ENCODE data around the gene ZMYND10. TPM values are rescaled to one million over a fixed set of nuclear protein-coding genes. Genes with fewer than 3 reads are reported as not detected.

The ZMYND10 gene
- total RNA-seq, 1 donor from 2014 or later: 1.1 TPM

DNA sequence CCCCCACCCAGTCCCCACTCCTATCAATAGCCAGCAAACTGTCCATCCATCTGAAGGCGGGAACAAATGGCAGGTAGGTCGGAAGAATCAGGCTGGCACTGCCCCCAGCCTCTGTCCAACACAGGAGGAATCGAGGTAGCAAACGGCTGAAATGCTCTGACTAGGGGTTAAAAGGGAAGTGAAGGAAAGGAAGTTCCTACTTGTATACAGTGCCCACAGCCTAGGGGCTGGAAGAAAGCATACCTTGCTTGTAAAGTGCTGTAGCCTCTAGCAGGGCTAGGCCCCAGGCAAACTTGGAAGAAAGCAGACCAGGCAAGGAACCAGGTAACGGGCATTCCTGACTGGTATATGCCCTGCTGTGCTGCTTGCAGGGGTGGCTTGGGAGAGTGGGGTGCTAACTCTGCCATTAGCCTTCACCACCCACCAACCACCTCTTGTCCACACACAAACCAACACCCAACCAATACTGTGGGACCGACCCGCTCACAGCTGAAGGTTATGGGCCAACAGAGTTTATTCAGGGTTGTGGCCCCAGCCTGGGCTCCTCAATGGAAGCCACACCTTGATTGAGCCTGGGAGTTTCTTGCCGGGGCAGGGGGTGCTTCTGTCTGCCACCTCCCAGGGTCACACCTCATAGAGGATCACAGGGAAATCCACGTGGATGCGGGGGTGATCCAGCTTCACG, 19.9 kb downstream of the ZMYND10 start:
- DNase-seq (ENCODE audit: low spot score): no peak
- H3K9me3 Mint-ChIP-seq (ENCODE audit: low read depth): no peaks in the 10 kb centered on the region
- H3K27me3 Mint-ChIP-seq (ENCODE audit: low read depth): no peaks in the 10 kb centered on the region
- no peak overlapping the region for H3K27ac Mint-ChIP-seq (ENCODE audit: unreplicated experiment)
- H3K4me3 Mint-ChIP-seq (ENCODE audit: unreplicated experiment): no peak overlapping the region
- TF ChIP-seq, protein P1, sequence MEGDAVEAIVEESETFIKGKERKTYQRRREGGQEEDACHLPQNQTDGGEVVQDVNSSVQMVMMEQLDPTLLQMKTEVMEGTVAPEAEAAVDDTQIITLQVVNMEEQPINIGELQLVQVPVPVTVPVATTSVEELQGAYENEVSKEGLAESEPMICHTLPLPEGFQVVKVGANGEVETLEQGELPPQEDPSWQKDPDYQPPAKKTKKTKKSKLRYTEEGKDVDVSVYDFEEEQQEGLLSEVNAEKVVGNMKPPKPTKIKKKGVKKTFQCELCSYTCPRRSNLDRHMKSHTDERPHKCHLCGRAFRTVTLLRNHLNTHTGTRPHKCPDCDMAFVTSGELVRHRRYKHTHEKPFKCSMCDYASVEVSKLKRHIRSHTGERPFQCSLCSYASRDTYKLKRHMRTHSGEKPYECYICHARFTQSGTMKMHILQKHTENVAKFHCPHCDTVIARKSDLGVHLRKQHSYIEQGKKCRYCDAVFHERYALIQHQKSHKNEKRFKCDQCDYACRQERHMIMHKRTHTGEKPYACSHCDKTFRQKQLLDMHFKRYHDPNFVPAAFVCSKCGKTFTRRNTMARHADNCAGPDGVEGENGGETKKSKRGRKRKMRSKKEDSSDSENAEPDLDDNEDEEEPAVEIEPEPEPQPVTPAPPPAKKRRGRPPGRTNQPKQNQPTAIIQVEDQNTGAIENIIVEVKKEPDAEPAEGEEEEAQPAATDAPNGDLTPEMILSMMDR (IDR thresholded peaks at IDR 0.05): no peak
- peaks cover 2% of the 10 kb centered on the region for H3K36me3 Mint-ChIP-seq (ENCODE audit: low read depth)
- H3K4me1 Mint-ChIP-seq (ENCODE audit: low read depth): peaks cover 31% of the 10 kb centered on the region

DNA sequence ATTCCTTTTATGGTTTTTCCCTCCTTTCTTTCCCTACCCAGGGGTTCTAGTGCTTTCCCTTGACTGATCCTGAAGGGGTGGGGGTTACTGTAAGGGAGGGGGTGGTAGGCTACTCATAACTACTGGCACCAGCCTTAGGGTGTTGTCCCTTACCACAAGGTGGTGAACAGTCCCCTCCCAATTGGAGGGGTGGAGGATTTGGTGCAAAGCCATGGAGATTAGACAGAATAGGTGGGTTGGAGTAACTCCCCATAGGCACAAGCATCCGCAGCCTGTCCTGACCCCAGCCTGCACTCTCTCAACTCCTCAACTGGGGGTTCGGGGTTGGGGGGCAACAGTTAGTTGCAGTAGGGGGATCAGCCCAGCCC, 20.4 kb downstream of the ZMYND10 start:
- H3K27me3 Mint-ChIP-seq (ENCODE audit: low read depth): no peaks in the 10 kb centered on the region
- DNase-seq (ENCODE audit: low spot score): no peak
- no peaks in the 10 kb centered on the region for H3K9me3 Mint-ChIP-seq (ENCODE audit: low read depth)
- no peak overlapping the region for H3K27ac Mint-ChIP-seq (ENCODE audit: unreplicated experiment)
- TF ChIP-seq, protein P1 (IDR thresholded peaks at IDR 0.05): no peak
- H3K4me1 Mint-ChIP-seq (ENCODE audit: low read depth): peaks cover 37% of the 10 kb centered on the region
- no peaks in the 10 kb centered on the region for H3K36me3 Mint-ChIP-seq (ENCODE audit: low read depth)
- H3K4me3 Mint-ChIP-seq (ENCODE audit: unreplicated experiment): no peak overlapping the region

DNA sequence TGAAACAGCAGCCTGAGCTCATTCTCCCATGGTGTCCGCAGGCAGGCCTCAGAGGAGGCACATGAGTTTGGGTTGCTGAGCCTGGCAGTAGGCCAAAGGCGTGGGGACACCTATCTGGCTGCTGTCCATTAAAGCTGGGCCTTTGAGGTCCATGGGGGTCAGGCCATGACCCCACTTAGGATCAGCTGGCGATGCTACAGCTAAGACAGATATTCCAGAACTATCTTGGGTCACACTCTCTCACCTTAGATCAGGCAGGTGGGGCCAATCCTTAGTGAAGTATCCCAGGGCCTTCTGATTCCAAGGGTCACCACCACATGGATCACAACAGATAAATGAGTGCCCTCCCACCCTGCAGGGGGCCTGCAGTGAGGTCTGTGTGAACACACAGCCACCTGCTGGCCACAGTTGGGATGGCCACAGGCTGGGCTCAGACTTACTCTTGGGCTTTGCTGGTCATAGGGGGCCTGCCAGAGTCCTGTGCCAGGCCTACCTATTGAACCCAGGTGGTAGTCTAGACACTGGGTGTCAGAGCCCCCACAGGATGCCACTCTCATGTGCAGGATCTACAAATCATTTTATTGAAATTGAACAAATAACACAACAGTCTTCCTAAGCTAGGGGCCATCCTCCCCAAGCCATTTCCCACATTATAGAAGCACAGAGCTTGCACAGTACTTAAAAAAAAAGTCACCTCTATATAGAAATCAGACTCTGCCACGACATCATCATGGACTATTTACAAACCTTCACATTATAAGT, 21.0 kb downstream of the ZMYND10 start:
- TF ChIP-seq, protein P1 (IDR thresholded peaks at IDR 0.05): peak; percentile 86
- H3K36me3 Mint-ChIP-seq (ENCODE audit: low read depth): no peaks in the 10 kb centered on the region
- no peak overlapping the region for H3K27ac Mint-ChIP-seq (ENCODE audit: unreplicated experiment)

DNA sequence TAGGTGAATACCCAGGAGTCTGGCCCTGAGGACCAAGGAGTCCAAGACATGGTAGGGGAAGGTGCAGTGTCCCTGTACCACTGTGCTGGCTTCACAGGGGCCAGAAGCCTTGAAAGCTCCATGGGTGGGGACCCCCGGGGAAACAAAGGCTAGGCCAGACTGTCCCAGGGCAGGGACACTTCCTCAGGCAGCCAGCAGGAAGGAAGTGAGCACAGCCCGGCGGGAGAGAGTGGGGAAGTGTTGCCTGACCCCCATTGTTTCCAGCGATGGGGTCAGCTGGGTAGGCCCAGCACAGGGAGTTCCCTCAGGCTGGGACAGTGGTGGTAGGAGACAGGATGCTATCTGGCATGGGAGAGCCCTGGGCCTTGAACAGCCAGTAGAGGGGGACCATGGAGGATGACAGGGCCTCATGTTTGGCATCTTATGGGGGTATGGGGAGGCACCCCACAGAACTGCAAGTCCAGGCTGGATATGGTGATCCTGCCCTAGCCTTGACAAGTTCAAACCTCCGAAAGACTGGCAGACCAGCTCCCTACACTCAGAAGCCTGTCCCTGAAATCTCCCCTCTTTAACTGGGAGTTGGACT, 21.8 kb downstream of the ZMYND10 start:
- Mint-ChIP-seq H3K36me3 (ENCODE audit: low read depth) (no peaks in the 10 kb centered on the region), H3K27me3 (ENCODE audit: low read depth) (no peaks in the 10 kb centered on the region), H3K4me3 (ENCODE audit: unreplicated experiment) (no peak overlapping the region), H3K9me3 (ENCODE audit: low read depth) (no peaks in the 10 kb centered on the region), H3K27ac (ENCODE audit: unreplicated experiment) (no peak overlapping the region), H3K4me1 (ENCODE audit: low read depth) (peaks cover 48% of the 10 kb centered on the region)
- DNase-seq (ENCODE audit: low spot score): no peak
- TF ChIP-seq, protein P1 (IDR thresholded peaks at IDR 0.05): no peak

More for the DNA sequence above, 21.0 kb downstream of the ZMYND10 start:
- no peak overlapping the region for H3K4me3 Mint-ChIP-seq (ENCODE audit: unreplicated experiment)
- no peaks in the 10 kb centered on the region for H3K9me3 Mint-ChIP-seq (ENCODE audit: low read depth)
- peaks cover 42% of the 10 kb centered on the region for H3K4me1 Mint-ChIP-seq (ENCODE audit: low read depth)
- H3K27me3 Mint-ChIP-seq (ENCODE audit: low read depth): no peaks in the 10 kb centered on the region
- no peak for DNase-seq (ENCODE audit: low spot score)

DNA sequence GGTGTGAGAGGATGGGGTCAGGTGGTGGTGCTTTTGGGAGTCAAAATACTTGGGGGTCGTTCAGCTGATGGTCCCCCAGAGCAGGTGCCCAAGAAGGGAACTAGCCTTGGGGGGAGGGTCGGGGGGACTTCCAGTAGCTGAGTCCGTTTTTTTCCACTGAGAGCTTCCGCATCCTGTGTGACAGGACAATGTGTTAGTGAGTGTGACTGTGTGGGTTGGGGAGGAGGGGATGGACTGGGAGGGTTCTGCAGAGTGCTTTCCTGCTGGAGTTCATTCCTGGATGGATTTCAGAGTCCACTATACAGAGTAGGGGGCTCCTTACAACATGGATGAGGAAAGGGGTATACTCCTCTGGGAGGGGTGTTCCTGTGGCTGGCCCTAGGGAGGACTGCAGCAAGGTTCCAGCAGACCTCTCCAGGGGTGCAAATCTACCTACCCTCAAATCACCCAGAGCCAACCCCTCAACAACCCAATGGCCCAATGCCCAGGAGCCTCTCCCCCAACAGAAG, 22.4 kb downstream of the ZMYND10 start:
- no peak overlapping the region for H3K27ac Mint-ChIP-seq (ENCODE audit: unreplicated experiment)

More for the DNA sequence above, 22.4 kb downstream of the ZMYND10 start:
- TF ChIP-seq, protein P1 (IDR thresholded peaks at IDR 0.05): no peak
- no peak for DNase-seq (ENCODE audit: low spot score)
- no peak overlapping the region for H3K4me3 Mint-ChIP-seq (ENCODE audit: unreplicated experiment)
- H3K4me1 Mint-ChIP-seq (ENCODE audit: low read depth): peaks cover 48% of the 10 kb centered on the region
- H3K9me3 Mint-ChIP-seq (ENCODE audit: low read depth): no peaks in the 10 kb centered on the region
- H3K27me3 Mint-ChIP-seq (ENCODE audit: low read depth): no peaks in the 10 kb centered on the region
- peaks cover 2% of the 10 kb centered on the region for H3K36me3 Mint-ChIP-seq (ENCODE audit: low read depth)

All from chondrocyte (in vitro differentiated cells).